ENCODE data around the gene TRMT1.

- no peak for TF ChIP-seq CTCF (IDR thresholded peaks at IDR 0.05)
- TF ChIP-seq POLR2A (IDR thresholded peaks at IDR 0.05), result no peak
- no peak for TF ChIP-seq EP300 (IDR thresholded peaks at IDR 0.05)
- TF ChIP-seq POLR2AphosphoS5 (IDR thresholded peaks at IDR 0.05), result no peak
Measured at GRCh38 chr19:13072188-13072908, 44.2 kb downstream of the TRMT1 start.

Data from gastroesophageal sphincter (tissue), 3 donors.